Endothelial cell (in vitro differentiated cells): Measurements from ENCODE around the gene MYBPC1. TPM values are rescaled to one million over a fixed set of nuclear protein-coding genes. Genes with fewer than 3 reads are reported as not detected.
"Not testable (repeated sequence)": the region's sequence is repeated elsewhere in the genome, so short reads cannot be mapped to it uniquely, and the experiment has no call there.

Experiments
- DNase-seq: peaks from one replicate; pipeline ENCODE4 v3.0.0; 2021; ENCODE audit warnings: low spot score
- H3K27ac Mint-ChIP-seq: one replicate; pipeline ENCODE4 v1.8.0; 2021; ENCODE audit warnings: mixed read lengths, inconsistent platforms; ENCODE audit not compliant: unreplicated experiment
- H3K27me3 Mint-ChIP-seq: one replicate; pipeline ENCODE4 v1.8.0; 2021; ENCODE audit warnings: mild to moderate bottlenecking, moderate library complexity, mixed read lengths, inconsistent platforms; ENCODE audit not compliant: unreplicated experiment
- H3K36me3 Mint-ChIP-seq: one replicate; pipeline ENCODE4 v1.8.0; 2021; ENCODE audit warnings: mild to moderate bottlenecking, low read depth, mixed read lengths, inconsistent platforms; ENCODE audit not compliant: unreplicated experiment
- H3K4me1 Mint-ChIP-seq: one replicate; pipeline ENCODE4 v1.8.0; 2021; ENCODE audit warnings: mild to moderate bottlenecking, mixed read lengths, inconsistent platforms; ENCODE audit not compliant: unreplicated experiment
- H3K4me3 Mint-ChIP-seq: one replicate; pipeline ENCODE4 v1.8.0; 2021; ENCODE audit warnings: mild to moderate bottlenecking, mixed read lengths, inconsistent platforms; ENCODE audit not compliant: unreplicated experiment
- H3K9me3 Mint-ChIP-seq: one replicate; pipeline ENCODE4 v1.8.0; 2021; ENCODE audit warnings: mixed read lengths, inconsistent platforms; ENCODE audit not compliant: unreplicated experiment
- total RNA-seq: library from RNA; stranded (reverse); fragmentation: NEBNext Ultra II Directional; extraction: Animal tissue kit (Norgen Biotek cat#: 25700); gene quantifications from one replicate; pipeline ENCODE4 v1.2.1, GENCODE V29; 2021; ENCODE audit not compliant: unreplicated experiment
- TF ChIP-seq, protein P1 (sequence below): fragments of 200-600 bp; sonication (generic); IDR thresholded peaks from one replicate; pipeline ENCODE4 v1.5.0; 2021; ENCODE audit warnings: antibody characterized with exemption; ENCODE audit not compliant: unreplicated experiment

MYBPC1 gene
- total RNA-seq, 1 donor from 2014 or later = not detected

DNA sequence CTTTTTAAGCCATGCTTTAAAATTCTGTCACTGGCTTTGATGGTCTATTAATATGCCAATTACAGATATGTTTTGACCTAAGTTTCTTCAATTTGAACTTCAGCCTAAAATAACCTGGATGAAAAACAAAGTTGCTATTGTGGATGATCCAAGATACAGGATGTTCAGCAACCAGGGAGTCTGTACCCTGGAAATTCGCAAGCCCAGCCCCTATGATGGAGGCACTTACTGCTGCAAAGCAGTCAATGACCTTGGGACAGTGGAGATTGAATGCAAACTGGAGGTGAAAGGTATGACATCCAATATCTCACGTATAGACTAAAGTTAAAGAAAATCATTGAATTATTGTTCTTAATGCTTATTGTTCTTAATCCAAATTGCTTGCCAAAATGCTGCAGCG lies 85.5 kb downstream of the MYBPC1 start:
- H3K27ac Mint-ChIP-seq = no peak overlapping the region

DNA sequence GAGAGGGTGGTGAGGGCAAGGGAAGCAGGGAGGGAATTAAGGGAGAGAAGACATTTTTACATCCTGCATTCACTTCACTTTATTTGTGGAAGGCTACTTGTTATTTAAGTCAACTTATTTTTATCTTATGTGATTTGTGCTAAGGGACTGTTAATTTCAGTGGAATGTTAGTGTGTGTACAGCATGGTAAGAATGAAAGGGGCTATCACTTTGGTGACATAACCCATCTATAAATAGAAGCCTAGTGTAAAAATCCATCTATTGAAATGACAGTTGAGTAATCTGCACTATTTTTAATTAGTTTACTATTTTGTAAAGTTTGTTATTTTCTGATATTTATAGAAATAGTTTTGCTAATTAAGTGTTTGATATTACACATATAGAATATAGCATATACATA lies 85.9 kb downstream of the MYBPC1 start:
- Mint-ChIP-seq H3K9me3 (no peaks in the 10 kb centered on the region), H3K27ac (no peak overlapping the region), H3K27me3 (no peaks in the 10 kb centered on the region), H3K36me3 (no peaks in the 10 kb centered on the region), H3K4me3 (no peak overlapping the region), H3K4me1 (no peaks in the 10 kb centered on the region)
- TF ChIP-seq, protein P1, sequence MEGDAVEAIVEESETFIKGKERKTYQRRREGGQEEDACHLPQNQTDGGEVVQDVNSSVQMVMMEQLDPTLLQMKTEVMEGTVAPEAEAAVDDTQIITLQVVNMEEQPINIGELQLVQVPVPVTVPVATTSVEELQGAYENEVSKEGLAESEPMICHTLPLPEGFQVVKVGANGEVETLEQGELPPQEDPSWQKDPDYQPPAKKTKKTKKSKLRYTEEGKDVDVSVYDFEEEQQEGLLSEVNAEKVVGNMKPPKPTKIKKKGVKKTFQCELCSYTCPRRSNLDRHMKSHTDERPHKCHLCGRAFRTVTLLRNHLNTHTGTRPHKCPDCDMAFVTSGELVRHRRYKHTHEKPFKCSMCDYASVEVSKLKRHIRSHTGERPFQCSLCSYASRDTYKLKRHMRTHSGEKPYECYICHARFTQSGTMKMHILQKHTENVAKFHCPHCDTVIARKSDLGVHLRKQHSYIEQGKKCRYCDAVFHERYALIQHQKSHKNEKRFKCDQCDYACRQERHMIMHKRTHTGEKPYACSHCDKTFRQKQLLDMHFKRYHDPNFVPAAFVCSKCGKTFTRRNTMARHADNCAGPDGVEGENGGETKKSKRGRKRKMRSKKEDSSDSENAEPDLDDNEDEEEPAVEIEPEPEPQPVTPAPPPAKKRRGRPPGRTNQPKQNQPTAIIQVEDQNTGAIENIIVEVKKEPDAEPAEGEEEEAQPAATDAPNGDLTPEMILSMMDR = no peak
- DNase-seq = no peak

More for the DNA sequence above, 85.5 kb downstream of the MYBPC1 start:
- Mint-ChIP-seq H3K27me3 (no peaks in the 10 kb centered on the region), H3K4me1 (no peaks in the 10 kb centered on the region), H3K4me3 (no peak overlapping the region), H3K9me3 (no peaks in the 10 kb centered on the region), H3K36me3 (no peaks in the 10 kb centered on the region)
- DNase-seq = no peak
- TF ChIP-seq, protein P1 = no peak

DNA sequence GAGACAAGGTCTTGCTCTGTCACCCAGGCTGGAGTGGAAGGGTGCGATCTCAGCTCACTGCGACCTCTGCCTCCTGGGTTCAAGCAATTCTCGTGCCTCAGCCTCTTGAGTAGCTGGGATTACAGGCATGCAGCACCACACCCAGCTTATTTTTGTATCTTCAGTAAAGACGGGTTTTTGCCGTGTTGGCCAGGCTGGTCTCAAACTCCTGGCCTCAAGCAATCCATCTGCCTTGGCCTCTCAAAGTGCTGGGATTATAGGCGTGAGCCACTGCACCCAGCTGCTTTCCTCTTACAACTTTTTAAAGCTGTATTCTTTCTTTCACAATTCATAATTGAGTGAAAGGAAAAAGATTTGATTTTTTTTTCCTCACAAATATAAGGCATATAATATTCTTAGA lies 86.9 kb downstream of the MYBPC1 start:
- not testable (repeated sequence) for DNase-seq, H3K9me3 Mint-ChIP-seq, H3K36me3 Mint-ChIP-seq, H3K4me1 Mint-ChIP-seq, H3K27me3 Mint-ChIP-seq, H3K27ac Mint-ChIP-seq, H3K4me3 Mint-ChIP-seq

DNA sequence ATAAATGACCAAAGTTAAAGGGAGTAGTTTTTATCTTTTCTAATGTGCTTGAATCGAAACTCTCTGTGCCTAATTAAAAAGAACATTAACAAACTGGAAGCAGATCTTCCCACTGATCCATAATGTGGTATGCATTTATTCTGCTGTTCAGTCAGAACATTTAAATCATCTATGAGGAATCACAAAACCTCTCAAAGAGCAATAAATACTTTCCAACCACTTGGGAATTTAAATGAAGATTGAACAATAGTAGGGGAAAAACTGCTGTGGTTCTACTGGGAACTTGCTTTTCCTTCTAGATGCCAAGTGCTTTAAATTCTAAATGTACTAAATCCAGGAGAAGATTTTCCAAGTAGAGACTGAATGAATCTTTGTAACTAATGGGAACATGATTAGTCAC lies 90.3 kb downstream of the MYBPC1 start:
- H3K27me3 Mint-ChIP-seq = peaks cover 3% of the 10 kb centered on the region
- no peak overlapping the region for H3K4me3 Mint-ChIP-seq
- DNase-seq = no peak
- no peaks in the 10 kb centered on the region for H3K4me1 Mint-ChIP-seq
- TF ChIP-seq, protein P1 = no peak
- H3K9me3 Mint-ChIP-seq = no peaks in the 10 kb centered on the region
- H3K36me3 Mint-ChIP-seq = no peaks in the 10 kb centered on the region
- no peak overlapping the region for H3K27ac Mint-ChIP-seq

DNA sequence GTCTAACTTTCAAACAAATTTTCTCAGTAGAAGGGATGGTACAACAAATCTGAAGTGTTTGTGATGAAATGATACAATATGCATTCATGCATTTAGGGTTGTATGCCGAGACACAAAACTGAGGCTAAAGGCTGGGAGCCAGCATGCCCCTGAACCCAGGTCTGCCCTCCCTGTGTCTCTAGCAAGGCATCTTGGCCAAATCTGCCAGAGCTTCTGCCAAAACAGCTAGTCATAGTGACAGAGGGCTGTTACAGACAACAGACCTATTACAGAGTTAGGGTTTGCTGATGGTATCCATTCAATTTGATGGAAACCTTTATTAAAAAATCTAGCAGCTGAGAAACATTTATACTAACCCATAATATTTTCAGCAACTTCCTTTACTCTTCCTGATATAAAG lies 91.4 kb downstream of the MYBPC1 start:
- DNase-seq = no peak
- no peaks in the 10 kb centered on the region for H3K9me3 Mint-ChIP-seq
- H3K4me1 Mint-ChIP-seq = no peaks in the 10 kb centered on the region
- H3K27ac Mint-ChIP-seq = no peak overlapping the region
- peaks cover 3% of the 10 kb centered on the region for H3K27me3 Mint-ChIP-seq
- TF ChIP-seq, protein P1 = no peak
- no peak overlapping the region for H3K4me3 Mint-ChIP-seq
- H3K36me3 Mint-ChIP-seq = no peaks in the 10 kb centered on the region
